Transverse colon (tissue), 4 donors: ENCODE data around the gene ZNF827.

Source experiments
- CTCF ChIP-seq, 5 experiments: fragments of 200-600 bp in 3 of 5; fragments of 450-650 bp in 2 of 5; sonication (generic) in 3 of 5; IDR thresholded peaks; 1 replicate in 2 of 5; 2 replicates in 3 of 5; pipeline ENCODE4 v1.5.1; 2016 to 2017; ENCODE audit warnings: antibody characterized with exemption in 5 of 5, inconsistent platforms in 3 of 5, mild to moderate bottlenecking in 2 of 5, moderate library complexity in 1 of 5
- EP300 ChIP-seq: sonication (generic); formaldehyde crosslinking; IDR thresholded peaks from one replicate; pipeline ENCODE4 v1.6.1; 2017; ENCODE audit warnings: antibody characterized with exemption, low read depth
- POLR2A ChIP-seq: fragments of 450-650 bp; IDR thresholded peaks from one replicate; pipeline ENCODE4 v1.6.1; 2016; ENCODE audit warnings: antibody characterized with exemption, mild to moderate bottlenecking, moderate library complexity
- POLR2AphosphoS5 ChIP-seq, 3 donors: sonication (generic); formaldehyde crosslinking; IDR thresholded peaks; one replicate each; pipeline ENCODE4 v1.6.1; 2016; ENCODE audit warnings: antibody characterized with exemption in 3 of 3

- TF ChIP-seq POLR2A (no peak), CTCF (IDR thresholded peaks at IDR 0.05) (no peak), EP300 (peak; percentile 44), POLR2AphosphoS5 (IDR thresholded peaks at IDR 0.05) (peak; percentile 25 to 83 (median 38))
Measured at GRCh38 chr4:145773581-145774234, 164.9 kb downstream of the ZNF827 start.
